Activated CD8-positive, alpha-beta memory T cell treated with anti-CD3 and anti-CD28 coated beads for 48 hours (primary cell): ENCODE data around the gene CRYBA4.
"Not testable (repeated sequence)": the region's sequence is repeated elsewhere in the genome, so short reads cannot be mapped to it uniquely, and the experiment has no call there.

Source experiments
- DNase-seq, 3 experiments: peaks; one replicate each; pipeline ENCODE4 v3.0.0-alpha.2; 2020; ENCODE audit warnings: low read depth in 2 of 3, low spot score in 2 of 3

The CRYBA4 gene

GRCh38 chr22:26593763-26594162 lies 28.0 kb upstream of the CRYBA4 start:
- DNase-seq: no peak

GRCh38 chr22:26597026-26597425 lies 24.7 kb upstream of the CRYBA4 start:
- no peak for DNase-seq

GRCh38 chr22:26597480-26597879 lies 24.3 kb upstream of the CRYBA4 start:
- no peak for DNase-seq

- DNase-seq: no peak
Measured at GRCh38 chr22:26599505-26599904, 22.3 kb upstream of the CRYBA4 start.

- DNase-seq: no peak
Measured at GRCh38 chr22:26601726-26602125, 20.0 kb upstream of the CRYBA4 start.

- no peak for DNase-seq
Measured at GRCh38 chr22:26602127-26602526, 19.6 kb upstream of the CRYBA4 start.

- no peak for DNase-seq
Measured at GRCh38 chr22:26604368-26604767, 17.4 kb upstream of the CRYBA4 start.

- DNase-seq: no peak
Measured at GRCh38 chr22:26606611-26607010, 15.2 kb upstream of the CRYBA4 start.

- DNase-seq: no peak
Measured at GRCh38 chr22:26608129-26608528, 13.6 kb upstream of the CRYBA4 start.

GRCh38 chr22:26609287-26609686 lies 12.5 kb upstream of the CRYBA4 start:
- no peak for DNase-seq

- DNase-seq: no peak
Measured at GRCh38 chr22:26610072-26610958, 11.4 kb upstream of the CRYBA4 start.

GRCh38 chr22:26610996-26611395 lies 10.8 kb upstream of the CRYBA4 start:
- no peak for DNase-seq

GRCh38 chr22:26612652-26613051 lies 9.1 kb upstream of the CRYBA4 start:
- no peak for DNase-seq

GRCh38 chr22:26613753-26614152 lies 8.0 kb upstream of the CRYBA4 start:
- DNase-seq: not testable (repeated sequence)

- no peak for DNase-seq
Measured at GRCh38 chr22:26614322-26614721, 7.4 kb upstream of the CRYBA4 start.

- no peak for DNase-seq
Measured at GRCh38 chr22:26615149-26615548, 6.6 kb upstream of the CRYBA4 start.

GRCh38 chr22:26615830-26616435 lies 5.8 kb upstream of the CRYBA4 start:
- DNase-seq: no peak

- DNase-seq: no peak
Measured at GRCh38 chr22:26616650-26617049, 5.1 kb upstream of the CRYBA4 start.

- no peak for DNase-seq
Measured at GRCh38 chr22:26617271-26618199, 4.2 kb upstream of the CRYBA4 start, which contains the start of gene CRYBB1. CRYBB1 (minus strand) TSS chr22:26618027; CDS start chr22:26616319, 1,708 bp downstream.

- no peak for DNase-seq
Measured at GRCh38 chr22:26618455-26618854, 3.3 kb upstream of the CRYBA4 start.

- no peak for DNase-seq
Measured at GRCh38 chr22:26619510-26619909, 2.3 kb upstream of the CRYBA4 start.
